MM.1S (cell line): Measurements from ENCODE around the gene ENC1.

Experiments
- DNase-seq: peaks from one replicate; pipeline ENCODE4 v3.0.0-alpha.2; 2015
- H2AFZ ChIP-seq: fragments of 300-600 bp; sonication (generic); 2 replicates; pipeline ENCODE4 v1.6.0; 2016; ENCODE audit warnings: antibody characterized with exemption, low read length
- H3F3A ChIP-seq: fragments of 300-600 bp; sonication (generic); 2 replicates; pipeline ENCODE4 v1.6.1; 2016; ENCODE audit warnings: mild to moderate bottlenecking, antibody characterized with exemption, low read length, moderate library complexity, mixed read lengths; ENCODE audit not compliant: insufficient read depth
- H3K27ac ChIP-seq: fragments of 300-600 bp; sonication (generic); 2 replicates; pipeline ENCODE4 v1.5.1; 2016; ENCODE audit warnings: mild to moderate bottlenecking, low read length
- H3K27me3 ChIP-seq: fragments of 300-600 bp; sonication (generic); replicated peaks from 2 replicates; pipeline ENCODE4 v1.6.0; 2016; ENCODE audit warnings: low read length; ENCODE audit not compliant: insufficient read depth
- H3K36me3 ChIP-seq: fragments of 300-600 bp; sonication (generic); replicated peaks from 2 replicates; pipeline ENCODE4 v1.6.1; 2016; ENCODE audit warnings: mild to moderate bottlenecking, low read length, mixed read lengths; ENCODE audit not compliant: insufficient read depth
- H3K4me1 ChIP-seq: fragments of 300-600 bp; sonication (generic); 2 replicates; pipeline ENCODE4 v1.6.1; 2016; ENCODE audit warnings: low read length, mixed read lengths
- H3K4me2 ChIP-seq: fragments of 300-600 bp; sonication (generic); 2 replicates; pipeline ENCODE4 v1.6.0; 2016; ENCODE audit warnings: low read depth, low read length
- H3K4me3 ChIP-seq: fragments of 300-600 bp; sonication (generic); 2 replicates; pipeline ENCODE4 v1.5.1; 2016; ENCODE audit warnings: low read length, mixed read lengths
- H3K79me2 ChIP-seq: fragments of 300-600 bp; sonication (generic); 2 replicates; pipeline ENCODE4 v1.6.1; 2016; ENCODE audit warnings: mixed run types, low read length, mixed read lengths
- H3K9ac ChIP-seq: fragments of 300-600 bp; sonication (generic); 2 replicates; pipeline ENCODE4 v1.6.1; 2016; ENCODE audit warnings: low read length, mixed read lengths
- H3K9me2 ChIP-seq: fragments of 300-600 bp; sonication (generic); replicated peaks from 2 replicates; pipeline ENCODE4 v1.6.1; 2016; ENCODE audit warnings: mild to moderate bottlenecking, low read length, mixed read lengths; ENCODE audit not compliant: insufficient read depth
- H3K9me3 ChIP-seq: fragments of 300-600 bp; sonication (generic); replicated peaks from 2 replicates; pipeline ENCODE4 v1.6.1; 2016; ENCODE audit warnings: mild to moderate bottlenecking, low read length, mixed read lengths; ENCODE audit not compliant: insufficient read depth
- H4K20me1 ChIP-seq: fragments of 300-600 bp; sonication (generic); 2 replicates; pipeline ENCODE4 v1.6.1; 2016; ENCODE audit warnings: mild to moderate bottlenecking, low read length, moderate library complexity, mixed read lengths; ENCODE audit not compliant: insufficient read depth
- TF ChIP-seq, protein P1 (sequence below): fragments of 300-600 bp; sonication (generic); IDR thresholded peaks from 2 replicates; pipeline ENCODE4 v1.5.1; 2016; ENCODE audit warnings: antibody characterized with exemption, low read length, mixed read lengths

Gene ENC1

DNA sequence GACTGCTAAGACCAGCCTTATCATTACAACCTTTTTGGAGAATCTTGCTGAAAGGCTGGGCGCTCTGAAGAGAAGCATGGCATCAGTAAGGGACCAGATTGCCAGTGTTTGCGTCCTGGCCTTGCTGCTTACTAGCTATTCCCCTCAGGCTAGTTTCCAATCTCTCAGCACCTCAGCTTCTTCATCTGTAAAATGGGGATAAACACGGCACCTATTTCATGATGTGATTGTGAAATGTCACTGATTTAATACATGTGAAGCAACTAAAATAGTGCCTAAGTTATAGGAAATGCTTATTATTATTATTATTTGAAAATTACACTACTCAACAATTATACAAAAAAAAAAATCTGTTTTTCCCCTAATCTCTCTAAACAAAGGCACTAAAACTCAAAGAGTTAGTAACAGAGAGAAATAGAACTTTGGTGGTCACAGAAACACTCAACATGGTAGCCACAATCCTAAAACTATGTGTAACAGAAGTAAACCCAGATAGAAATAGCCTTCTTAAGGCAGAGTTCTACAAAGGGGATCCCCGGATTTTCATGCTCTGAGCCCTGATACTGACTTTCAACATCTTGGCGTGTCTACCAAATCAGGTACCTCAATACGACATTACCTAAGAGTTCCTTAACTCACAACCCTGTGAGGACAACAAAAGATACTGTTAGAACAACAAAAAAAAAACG lies 62.0 kb downstream of the ENC1 start:
- no peak overlapping the region for H3K9ac ChIP-seq
- no peak for DNase-seq
- H3K4me2 ChIP-seq: peak overlapping the region; percentile 32; the same call in 1 of the 2 replicates
- H4K20me1 ChIP-seq: no peaks in the 10 kb centered on the region
- H3K36me3 ChIP-seq: no peaks in the 10 kb centered on the region
- H3K27me3 ChIP-seq: no peaks in the 10 kb centered on the region
- H3K79me2 ChIP-seq: no peaks in the 10 kb centered on the region
- H3K4me3 ChIP-seq: no peak overlapping the region
- peaks cover 10% of the 10 kb centered on the region for H3F3A ChIP-seq
- no peaks in the 10 kb centered on the region for H3K9me3 ChIP-seq
- H3K9me2 ChIP-seq: no peaks in the 10 kb centered on the region
- peaks cover 18% of the 10 kb centered on the region for H3K4me1 ChIP-seq
- no peak overlapping the region for H2AFZ ChIP-seq
- no peak overlapping the region for H3K27ac ChIP-seq
- TF ChIP-seq, protein P1, sequence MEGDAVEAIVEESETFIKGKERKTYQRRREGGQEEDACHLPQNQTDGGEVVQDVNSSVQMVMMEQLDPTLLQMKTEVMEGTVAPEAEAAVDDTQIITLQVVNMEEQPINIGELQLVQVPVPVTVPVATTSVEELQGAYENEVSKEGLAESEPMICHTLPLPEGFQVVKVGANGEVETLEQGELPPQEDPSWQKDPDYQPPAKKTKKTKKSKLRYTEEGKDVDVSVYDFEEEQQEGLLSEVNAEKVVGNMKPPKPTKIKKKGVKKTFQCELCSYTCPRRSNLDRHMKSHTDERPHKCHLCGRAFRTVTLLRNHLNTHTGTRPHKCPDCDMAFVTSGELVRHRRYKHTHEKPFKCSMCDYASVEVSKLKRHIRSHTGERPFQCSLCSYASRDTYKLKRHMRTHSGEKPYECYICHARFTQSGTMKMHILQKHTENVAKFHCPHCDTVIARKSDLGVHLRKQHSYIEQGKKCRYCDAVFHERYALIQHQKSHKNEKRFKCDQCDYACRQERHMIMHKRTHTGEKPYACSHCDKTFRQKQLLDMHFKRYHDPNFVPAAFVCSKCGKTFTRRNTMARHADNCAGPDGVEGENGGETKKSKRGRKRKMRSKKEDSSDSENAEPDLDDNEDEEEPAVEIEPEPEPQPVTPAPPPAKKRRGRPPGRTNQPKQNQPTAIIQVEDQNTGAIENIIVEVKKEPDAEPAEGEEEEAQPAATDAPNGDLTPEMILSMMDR: no peak
